ENCODE results near the gene SH2D1A. TPM values are rescaled to one million over a fixed set of nuclear protein-coding genes. Genes with fewer than 3 reads are reported as not detected.
A peak's percentile ranks its signal among the peaks of the same experiment; 100 is the strongest.
"Not testable (repeated sequence)": the region's sequence is repeated elsewhere in the genome, so short reads cannot be mapped to it uniquely, and the experiment has no call there.

Gene SH2D1A
- total RNA-seq, 2 experiments from 2014 or later = 30.5 to 32.3 TPM

DNA sequence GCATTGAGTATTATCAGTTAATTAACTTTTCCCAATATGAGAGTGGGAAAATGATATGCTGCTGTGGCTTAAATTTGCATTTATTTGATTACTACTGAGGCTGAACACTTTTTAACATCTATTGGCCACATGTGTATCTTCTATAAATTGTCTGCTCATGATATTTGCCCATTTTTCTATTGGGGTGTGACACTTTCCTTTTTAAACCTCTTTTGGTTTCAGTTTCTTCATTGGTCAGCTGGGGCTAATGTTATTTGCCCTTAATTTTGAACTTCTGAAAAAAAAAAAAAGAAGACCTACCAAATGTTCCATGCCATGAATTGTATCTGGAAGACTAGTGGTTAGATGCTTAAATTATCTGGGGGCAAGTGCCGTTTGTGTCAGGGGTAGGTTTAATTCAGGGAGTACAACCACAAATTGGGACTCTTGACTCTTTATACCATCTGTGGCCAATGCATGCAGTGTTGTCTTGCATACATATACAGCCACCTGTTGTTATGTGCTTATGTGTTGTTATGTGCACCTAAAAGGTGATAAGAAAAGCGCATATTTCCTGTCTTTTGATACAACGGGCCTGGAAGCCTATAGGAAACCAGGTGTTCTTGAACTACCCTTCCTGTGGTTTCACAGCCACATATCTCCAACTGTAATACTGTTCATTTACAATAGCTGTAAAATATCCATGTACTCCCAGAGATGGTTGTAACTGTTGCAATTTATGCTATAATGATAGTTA lies 49.0 kb downstream of the SH2D1A start:
- intact Hi-C loops (cut with micrococcal nuclease) = no loop called here
- POLR2A ChIA-PET = interaction anchor here (0.5 kb wide), 1 partner anchor 177 kb away, joined by 3 read pairs; no protein-coding TSS in a partner anchor

DNA sequence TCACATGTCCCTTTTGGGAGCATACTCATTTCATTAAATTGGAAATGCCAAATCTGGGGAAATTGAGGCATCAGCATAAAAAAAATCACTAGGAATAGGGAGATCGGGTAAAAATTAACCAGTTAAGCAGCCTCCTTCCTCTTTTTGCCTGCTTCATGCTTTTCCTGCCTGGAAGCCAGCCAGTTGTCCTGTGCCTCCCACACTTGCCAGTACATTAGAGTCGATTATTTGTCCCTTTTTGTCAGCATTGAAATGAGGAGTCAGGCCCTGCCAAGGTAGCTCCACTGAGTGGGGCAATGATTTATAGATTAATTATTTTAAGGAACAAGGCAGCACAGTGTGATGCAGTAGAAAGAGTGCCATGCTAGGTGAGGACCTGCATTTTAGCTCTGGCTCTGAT lies 55.3 kb downstream of the SH2D1A start:
- H3K27me3 Mint-ChIP-seq = no peaks in the 10 kb centered on the region
- no peaks in the 10 kb centered on the region for H3K9me3 Mint-ChIP-seq
- ChIA-PET POLR2A (no interaction called here), CTCF (no interaction called here)
- DNase-seq = no peak
- no peaks in the 10 kb centered on the region for H3K36me3 Mint-ChIP-seq
- H3K4me3 Mint-ChIP-seq = no peak overlapping the region
- intact Hi-C loops (cut with micrococcal nuclease) = loop anchor here (10.0 kb wide), 2 partner anchors 333 to 603 kb away; no protein-coding TSS in a partner anchor
- H3K4me1 Mint-ChIP-seq (ENCODE audit: low read depth) = peaks cover 10% of the 10 kb centered on the region
- H3K27ac Mint-ChIP-seq = no peak overlapping the region

More for the DNA sequence above, 49.0 kb downstream of the SH2D1A start:
- Mint-ChIP-seq H3K9me3 (no peaks in the 10 kb centered on the region), H3K27ac (peak overlapping the region; percentile 18), H3K27me3 (no peaks in the 10 kb centered on the region), H3K36me3 (no peaks in the 10 kb centered on the region), H3K4me3 (no peak overlapping the region), H3K4me1 (ENCODE audit: low read depth) (peaks cover 29% of the 10 kb centered on the region)
- CTCF ChIA-PET = no interaction called here
- no peak for DNase-seq

- Mint-ChIP-seq H3K36me3 (no peaks in the 10 kb centered on the region), H3K27ac (no peak overlapping the region), H3K4me3 (no peak overlapping the region), H3K27me3 (no peaks in the 10 kb centered on the region), H3K9me3 (no peaks in the 10 kb centered on the region), H3K4me1 (ENCODE audit: low read depth) (peaks cover 12% of the 10 kb centered on the region)
- DNase-seq = no peak
- POLR2A ChIA-PET = no interaction called here
- intact Hi-C loops (cut with micrococcal nuclease) = loop anchor here (1.0 to 10.0 kb wide), 3 partner anchors 329 to 725 kb away; no protein-coding TSS in a partner anchor
- CTCF ChIA-PET = interaction anchor here (0.6 to 3.7 kb wide), 12 partner anchors 12 to 726 kb away, joined by 3 to 20 read pairs (median 3); no protein-coding TSS in a partner anchor
Observed at GRCh38 chrX:124405868-124406267, 59.5 kb downstream of the SH2D1A start.

DNA sequence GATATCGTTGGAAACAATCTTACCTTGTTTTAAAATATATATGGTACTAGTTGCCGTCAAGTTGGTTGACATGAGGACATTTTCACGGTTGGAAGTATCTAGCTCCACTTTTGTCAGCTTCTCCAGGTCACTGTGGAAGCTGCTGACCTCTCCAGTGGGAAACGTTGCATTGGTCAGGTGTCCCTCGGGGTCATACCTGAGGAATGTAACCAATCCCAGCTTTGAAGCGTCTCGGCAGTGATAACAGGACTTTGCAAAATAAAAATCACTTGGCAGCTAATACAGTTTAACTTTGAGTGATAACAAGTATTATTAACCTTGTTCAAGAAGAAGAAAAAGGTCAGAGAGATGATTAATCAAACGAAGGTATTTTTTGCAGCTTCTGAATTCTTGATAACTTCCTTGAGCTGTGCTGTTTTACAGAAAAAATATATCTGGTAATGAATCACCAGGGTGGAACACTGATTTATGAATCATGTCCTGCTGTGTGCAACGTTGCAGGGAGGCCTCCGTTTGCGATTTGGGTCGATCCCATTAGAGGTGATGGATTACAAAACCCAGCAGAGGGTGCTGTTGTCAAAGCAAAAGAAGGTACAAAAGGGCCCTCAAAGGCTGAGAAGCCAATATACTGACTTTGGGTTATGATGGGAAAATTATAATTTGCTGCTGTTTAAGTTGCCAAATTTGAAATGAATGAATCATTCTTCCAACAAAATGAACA lies 60.1 kb downstream of the SH2D1A start:
- H3K4me3 Mint-ChIP-seq = no peak overlapping the region
- peak overlapping the region; percentile 13 for H3K27ac Mint-ChIP-seq
- intact Hi-C loops (cut with micrococcal nuclease) = loop anchor here (1.0 to 10.0 kb wide), 3 partner anchors 328 to 725 kb away; no protein-coding TSS in a partner anchor
- CTCF ChIA-PET = interaction anchor here (0.6 to 3.7 kb wide), 11 partner anchors 13 to 725 kb away, joined by 3 to 20 read pairs (median 3); no protein-coding TSS in a partner anchor
- POLR2A ChIA-PET = no interaction called here
- H3K9me3 Mint-ChIP-seq = no peaks in the 10 kb centered on the region
- peak; percentile 77 for DNase-seq
- peaks cover 12% of the 10 kb centered on the region for H3K4me1 Mint-ChIP-seq (ENCODE audit: low read depth)
- no peaks in the 10 kb centered on the region for H3K27me3 Mint-ChIP-seq
- H3K36me3 Mint-ChIP-seq = no peaks in the 10 kb centered on the region

DNA sequence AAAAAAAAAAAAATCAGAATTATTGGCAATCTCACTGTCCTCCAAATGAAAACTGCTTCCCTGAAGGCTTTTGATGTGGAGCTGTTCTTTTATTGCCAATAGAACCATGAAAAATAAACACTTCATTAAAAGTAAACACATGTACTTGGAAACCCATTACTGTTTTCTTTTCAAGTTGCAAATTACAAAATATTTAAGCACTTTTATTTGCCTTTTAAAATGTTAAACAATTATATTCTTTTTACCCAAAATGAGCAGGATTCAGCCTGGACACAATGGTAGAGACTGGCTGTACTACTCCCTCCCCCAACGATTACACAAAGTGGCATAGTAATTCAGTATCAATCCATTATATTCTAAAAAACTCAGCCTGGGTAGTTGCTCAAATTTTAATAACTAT lies 60.9 kb downstream of the SH2D1A start:
- no peaks in the 10 kb centered on the region for H3K36me3 Mint-ChIP-seq
- no peak for DNase-seq
- H3K4me1 Mint-ChIP-seq (ENCODE audit: low read depth) = peaks cover 12% of the 10 kb centered on the region
- ChIA-PET POLR2A (no interaction called here), CTCF (interaction anchor here (0.6 to 3.7 kb wide), 5 partner anchors 12 to 725 kb away, joined by 4 to 20 read pairs (median 7); no protein-coding TSS in a partner anchor)
- intact Hi-C loops (cut with micrococcal nuclease) = loop anchor here (10.0 kb wide), 2 partner anchors 328 to 598 kb away; no protein-coding TSS in a partner anchor
- H3K9me3 Mint-ChIP-seq = no peaks in the 10 kb centered on the region
- no peak overlapping the region for H3K4me3 Mint-ChIP-seq
- no peaks in the 10 kb centered on the region for H3K27me3 Mint-ChIP-seq
- no peak overlapping the region for H3K27ac Mint-ChIP-seq

GRCh38 chrX:124408380-124408779 lies 62.0 kb downstream of the SH2D1A start:
- CTCF ChIA-PET, H3K27me3 Mint-ChIP-seq, H3K27ac Mint-ChIP-seq: not testable (repeated sequence)

GRCh38 chrX:124413244-124413643 lies 66.9 kb downstream of the SH2D1A start:
- intact Hi-C loops (cut with micrococcal nuclease) = no loop called here
- Mint-ChIP-seq H3K9me3 (no peaks in the 10 kb centered on the region), H3K4me3 (no peak overlapping the region), H3K27ac (no peak overlapping the region), H3K36me3 (peaks cover 3% of the 10 kb centered on the region), H3K27me3 (no peaks in the 10 kb centered on the region), H3K4me1 (ENCODE audit: low read depth) (peaks cover 4% of the 10 kb centered on the region)
- ChIA-PET CTCF (no interaction called here), POLR2A (no interaction called here)
- DNase-seq = no peak

More at GRCh38 chrX:124408380-124408779, 62.0 kb downstream of the SH2D1A start:
- POLR2A ChIA-PET, H3K9me3 Mint-ChIP-seq, DNase-seq, H3K36me3 Mint-ChIP-seq, H3K4me3 Mint-ChIP-seq: not testable (repeated sequence)
- H3K4me1 Mint-ChIP-seq (ENCODE audit: low read depth) = peaks cover 16% of the 10 kb centered on the region
- intact Hi-C loops (cut with micrococcal nuclease) = loop anchor here (10.0 kb wide), 2 partner anchors 326 to 596 kb away; no protein-coding TSS in a partner anchor

DNA sequence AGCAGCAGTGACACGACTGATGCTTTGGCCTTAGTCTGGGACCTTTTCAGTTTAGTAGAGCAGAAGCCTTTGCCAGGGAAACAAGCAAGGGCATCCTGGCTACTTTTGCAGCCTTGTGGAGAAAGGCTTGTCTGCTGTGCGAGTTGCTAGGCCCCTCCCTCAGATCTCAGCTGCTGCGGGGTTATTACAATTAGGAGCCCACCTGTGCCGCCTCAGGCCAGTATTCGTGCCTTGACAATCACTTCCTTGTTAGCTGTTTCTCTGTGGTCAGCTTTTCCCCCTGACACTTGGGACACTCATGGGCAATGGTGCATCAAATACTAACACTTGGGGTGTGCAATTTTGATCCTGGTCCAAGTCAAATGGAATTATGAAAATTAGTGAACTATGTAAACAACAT lies 67.9 kb downstream of the SH2D1A start:
- DNase-seq = no peak
- H3K4me3 Mint-ChIP-seq = no peak overlapping the region
- H3K27ac Mint-ChIP-seq = no peak overlapping the region
- peaks cover 4% of the 10 kb centered on the region for H3K4me1 Mint-ChIP-seq (ENCODE audit: low read depth)
- no peaks in the 10 kb centered on the region for H3K27me3 Mint-ChIP-seq
- no peaks in the 10 kb centered on the region for H3K9me3 Mint-ChIP-seq
- CTCF ChIA-PET = no interaction called here
- peaks cover 3% of the 10 kb centered on the region for H3K36me3 Mint-ChIP-seq
- POLR2A ChIA-PET = no interaction called here
- intact Hi-C loops (cut with micrococcal nuclease) = no loop called here

- H3K27ac Mint-ChIP-seq = no peak overlapping the region
- no peak overlapping the region for H3K4me3 Mint-ChIP-seq
- H3K9me3 Mint-ChIP-seq = no peaks in the 10 kb centered on the region
- no peak for DNase-seq
- ChIA-PET POLR2A (no interaction called here), CTCF (no interaction called here)
- H3K27me3 Mint-ChIP-seq = no peaks in the 10 kb centered on the region
- H3K4me1 Mint-ChIP-seq (ENCODE audit: low read depth) = peaks cover 4% of the 10 kb centered on the region
- intact Hi-C loops (cut with micrococcal nuclease) = no loop called here
- peaks cover 3% of the 10 kb centered on the region for H3K36me3 Mint-ChIP-seq
Observed at GRCh38 chrX:124415115-124415800, 68.9 kb downstream of the SH2D1A start.

- no peak for DNase-seq
- CTCF ChIA-PET = no interaction called here
- Mint-ChIP-seq H3K4me1 (ENCODE audit: low read depth) (no peaks in the 10 kb centered on the region), H3K27ac (no peak overlapping the region), H3K9me3 (no peaks in the 10 kb centered on the region), H3K36me3 (peaks cover 6% of the 10 kb centered on the region), H3K27me3 (no peaks in the 10 kb centered on the region), H3K4me3 (no peak overlapping the region)
- POLR2A ChIA-PET = no interaction called here
- intact Hi-C loops (cut with micrococcal nuclease) = no loop called here
Observed at GRCh38 chrX:124421898-124422655, 75.7 kb downstream of the SH2D1A start.
